ENCODE results near the gene ZFPL1. TPM values are rescaled to one million over a fixed set of nuclear protein-coding genes. Genes with fewer than 3 reads are reported as not detected.

The ZFPL1 gene
- total and polyA plus RNA-seq, 4 donors = 24.9 to 69.9 (median 33.3) TPM

GRCh38 chr11:65066805-65067291 is 17.2 kb upstream of the ZFPL1 start:
- no peaks in the 10 kb centered on the region for H3K9me3 ChIP-seq (ENCODE audit: control insufficient read depth, low read length)
- intact Hi-C loops (cut with DNase I) = no loop called here
- no peak for ATAC-seq (ENCODE audit: low FRiP score)
- no peak for DNase-seq
- H3K4me3 ChIP-seq (ENCODE audit: low read length in 2 of 2) = no peak overlapping the region
- H3K27ac ChIP-seq (ENCODE audit: low read depth in 1 of 2, low read length in 2 of 2) = no peak overlapping the region
- H3K4me1 ChIP-seq (ENCODE audit: control insufficient read depth in 1 of 2, insufficient read depth in 2 of 2, low read length in 2 of 2) = no peaks in the 10 kb centered on the region
- no peaks in the 10 kb centered on the region for H3K27me3 ChIP-seq (ENCODE audit: control insufficient read depth in 1 of 2, insufficient read depth in 2 of 2, low read length in 1 of 2)
- no peaks in the 10 kb centered on the region for H3K36me3 ChIP-seq (ENCODE audit: control insufficient read depth in 1 of 2, insufficient read depth in 2 of 2, low read length in 1 of 2)
- WGBS, 2 donors = 79 to 84% methylated on average over 3 to 4 of the region's 4 CpGs

GRCh38 chr11:65067446-65067845 is 16.6 kb upstream of the ZFPL1 start:
- DNase-seq (no peak), ATAC-seq (ENCODE audit: low FRiP score) (no peak)
- Histone ChIP-seq H3K4me3 (ENCODE audit: low read length in 2 of 2) (no peak overlapping the region), H3K4me1 (ENCODE audit: control insufficient read depth in 1 of 2, insufficient read depth in 2 of 2, low read length in 2 of 2) (no peaks in the 10 kb centered on the region), H3K36me3 (ENCODE audit: control insufficient read depth in 1 of 2, insufficient read depth in 2 of 2, low read length in 1 of 2) (no peaks in the 10 kb centered on the region), H3K9me3 (ENCODE audit: control insufficient read depth, low read length) (no peaks in the 10 kb centered on the region), H3K27me3 (ENCODE audit: control insufficient read depth in 1 of 2, insufficient read depth in 2 of 2, low read length in 1 of 2) (no peaks in the 10 kb centered on the region), H3K27ac (ENCODE audit: low read depth in 1 of 2, low read length in 2 of 2) (no peak overlapping the region)
- WGBS, 2 donors = 80 to 86% methylated on average over 10 of the region's 10 CpGs
- intact Hi-C loops (cut with DNase I) = no loop called here

GRCh38 chr11:65069217-65069616 is 14.8 kb upstream of the ZFPL1 start:
- Histone ChIP-seq H3K27me3 (ENCODE audit: control insufficient read depth in 1 of 2, insufficient read depth in 2 of 2, low read length in 1 of 2) (no peaks in the 10 kb centered on the region), H3K27ac (ENCODE audit: low read depth in 1 of 2, low read length in 2 of 2) (no peak overlapping the region), H3K36me3 (ENCODE audit: control insufficient read depth in 1 of 2, insufficient read depth in 2 of 2, low read length in 1 of 2) (no peaks in the 10 kb centered on the region), H3K9me3 (ENCODE audit: control insufficient read depth, low read length) (no peaks in the 10 kb centered on the region), H3K4me1 (ENCODE audit: control insufficient read depth in 1 of 2, insufficient read depth in 2 of 2, low read length in 2 of 2) (no peaks in the 10 kb centered on the region), H3K4me3 (ENCODE audit: low read length in 2 of 2) (no peak overlapping the region)
- 76 to 78% methylated on average over 9 of the region's 9 CpGs for WGBS, 2 donors
- no peak for ATAC-seq (ENCODE audit: low FRiP score)
- DNase-seq = no peak
- intact Hi-C loops (cut with DNase I) = no loop called here

- WGBS, 2 donors = 62 to 66% methylated on average over 4 of the region's 4 CpGs
- no peak overlapping the region for H3K27ac ChIP-seq (ENCODE audit: low read depth in 1 of 2, low read length in 2 of 2)
- no peaks in the 10 kb centered on the region for H3K9me3 ChIP-seq (ENCODE audit: control insufficient read depth, low read length)
- ATAC-seq (ENCODE audit: low FRiP score) (no peak), DNase-seq (no peak)
- no peaks in the 10 kb centered on the region for H3K4me1 ChIP-seq (ENCODE audit: control insufficient read depth in 1 of 2, insufficient read depth in 2 of 2, low read length in 2 of 2)
- H3K36me3 ChIP-seq (ENCODE audit: control insufficient read depth in 1 of 2, insufficient read depth in 2 of 2, low read length in 1 of 2) = no peaks in the 10 kb centered on the region
- no peak overlapping the region for H3K4me3 ChIP-seq (ENCODE audit: low read length in 2 of 2)
- intact Hi-C loops (cut with DNase I) = no loop called here
- H3K27me3 ChIP-seq (ENCODE audit: control insufficient read depth in 1 of 2, insufficient read depth in 2 of 2, low read length in 1 of 2) = no peaks in the 10 kb centered on the region
Measured at GRCh38 chr11:65071907-65072630, 12.0 kb upstream of the ZFPL1 start.

- WGBS, 2 donors = 56 to 71% methylated on average over 1 of the region's 1 CpG
- intact Hi-C loops (cut with DNase I) = no loop called here
- Histone ChIP-seq H3K27me3 (ENCODE audit: control insufficient read depth in 1 of 2, insufficient read depth in 2 of 2, low read length in 1 of 2) (no peaks in the 10 kb centered on the region), H3K27ac (ENCODE audit: low read depth in 1 of 2, low read length in 2 of 2) (no peak overlapping the region), H3K4me1 (ENCODE audit: control insufficient read depth in 1 of 2, insufficient read depth in 2 of 2, low read length in 2 of 2) (no peaks in the 10 kb centered on the region), H3K9me3 (ENCODE audit: control insufficient read depth, low read length) (no peaks in the 10 kb centered on the region), H3K36me3 (ENCODE audit: control insufficient read depth in 1 of 2, insufficient read depth in 2 of 2, low read length in 1 of 2) (no peaks in the 10 kb centered on the region), H3K4me3 (ENCODE audit: low read length in 2 of 2) (no peak overlapping the region)
- DNase-seq (no peak), ATAC-seq (ENCODE audit: low FRiP score) (no peak)
Measured at GRCh38 chr11:65072631-65072966, 11.4 kb upstream of the ZFPL1 start.

GRCh38 chr11:65077451-65077850 is 6.6 kb upstream of the ZFPL1 start:
- no peaks in the 10 kb centered on the region for H3K4me1 ChIP-seq (ENCODE audit: control insufficient read depth in 1 of 2, insufficient read depth in 2 of 2, low read length in 2 of 2)
- H3K27ac ChIP-seq (ENCODE audit: low read depth in 1 of 2, low read length in 2 of 2) = no peak overlapping the region
- DNase-seq (no peak), ATAC-seq (ENCODE audit: low FRiP score) (no peak)
- H3K9me3 ChIP-seq (ENCODE audit: control insufficient read depth, low read length) = no peaks in the 10 kb centered on the region
- no peaks in the 10 kb centered on the region for H3K36me3 ChIP-seq (ENCODE audit: control insufficient read depth in 1 of 2, insufficient read depth in 2 of 2, low read length in 1 of 2)
- WGBS, 2 donors = 80 to 85% methylated on average over 4 of the region's 4 CpGs
- no peak overlapping the region for H3K4me3 ChIP-seq (ENCODE audit: low read length in 2 of 2)
- no peaks in the 10 kb centered on the region for H3K27me3 ChIP-seq (ENCODE audit: control insufficient read depth in 1 of 2, insufficient read depth in 2 of 2, low read length in 1 of 2)
- intact Hi-C loops (cut with DNase I) = no loop called here

- Histone ChIP-seq H3K4me3 (ENCODE audit: low read length in 2 of 2) (no peak overlapping the region), H3K4me1 (ENCODE audit: control insufficient read depth in 1 of 2, insufficient read depth in 2 of 2, low read length in 2 of 2) (no peaks in the 10 kb centered on the region), H3K27ac (ENCODE audit: low read depth in 1 of 2, low read length in 2 of 2) (no peak overlapping the region), H3K27me3 (ENCODE audit: control insufficient read depth in 1 of 2, insufficient read depth in 2 of 2, low read length in 1 of 2) (no peaks in the 10 kb centered on the region), H3K36me3 (ENCODE audit: control insufficient read depth in 1 of 2, insufficient read depth in 2 of 2, low read length in 1 of 2) (no peaks in the 10 kb centered on the region), H3K9me3 (ENCODE audit: control insufficient read depth, low read length) (no peaks in the 10 kb centered on the region)
- 62 to 67% methylated on average over 3 of the region's 3 CpGs for WGBS, 2 donors
- ATAC-seq (ENCODE audit: low FRiP score) (peak; percentile 15), DNase-seq (no peak)
- intact Hi-C loops (cut with DNase I) = no loop called here
Measured at GRCh38 chr11:65078151-65078550, 5.9 kb upstream of the ZFPL1 start.

GRCh38 chr11:65078786-65079342 is 5.2 kb upstream of the ZFPL1 start:
- Histone ChIP-seq H3K4me1 (ENCODE audit: control insufficient read depth in 1 of 2, insufficient read depth in 2 of 2, low read length in 2 of 2) (no peaks in the 10 kb centered on the region), H3K4me3 (ENCODE audit: low read length in 2 of 2) (no peak overlapping the region), H3K9me3 (ENCODE audit: control insufficient read depth, low read length) (no peaks in the 10 kb centered on the region), H3K36me3 (ENCODE audit: control insufficient read depth in 1 of 2, insufficient read depth in 2 of 2, low read length in 1 of 2) (no peaks in the 10 kb centered on the region), H3K27me3 (ENCODE audit: control insufficient read depth in 1 of 2, insufficient read depth in 2 of 2, low read length in 1 of 2) (no peaks in the 10 kb centered on the region), H3K27ac (ENCODE audit: low read depth in 1 of 2, low read length in 2 of 2) (no peak overlapping the region)
- intact Hi-C loops (cut with DNase I) = no loop called here
- ATAC-seq (ENCODE audit: low FRiP score) (no peak), DNase-seq (no peak)
- WGBS, 2 donors = 90 to 95% methylated on average over 9 of the region's 9 CpGs
